Ishikawa (cell line): Measurements from ENCODE around the gene LNPEP.

Experiments used
- CEBPB ChIP-seq: IDR thresholded peaks from 2 replicates; pipeline ENCODE4 v1.6.1; 2012
- CREB1 ChIP-seq: IDR thresholded peaks from 2 replicates; pipeline ENCODE4 v1.6.1; 2012; ENCODE audit warnings: low read depth
- EGR1 ChIP-seq: IDR thresholded peaks from 2 replicates; pipeline ENCODE4 v1.6.1; 2012
- EP300 ChIP-seq: IDR thresholded peaks from 2 replicates; pipeline ENCODE4 v1.6.1; 2012; ENCODE audit warnings: borderline replicate concordance
- FOXM1 ChIP-seq: IDR thresholded peaks from 2 replicates; pipeline ENCODE4 v1.6.1; 2012; ENCODE audit warnings: low read depth, borderline replicate concordance
- NFIC ChIP-seq: IDR thresholded peaks from 2 replicates; pipeline ENCODE4 v1.6.1; 2012
- RAD21 ChIP-seq: IDR thresholded peaks from 2 replicates; pipeline ENCODE4 v1.6.1; 2012; ENCODE audit warnings: low read depth
- TAF1 ChIP-seq: IDR thresholded peaks from 2 replicates; pipeline ENCODE4 v1.6.1; 2012; ENCODE audit warnings: low read depth, mild to moderate bottlenecking
- TCF12 ChIP-seq: IDR thresholded peaks from 2 replicates; pipeline ENCODE4 v1.6.1; 2012; ENCODE audit warnings: low read depth
- TEAD4 ChIP-seq: IDR thresholded peaks from 2 replicates; pipeline ENCODE4 v1.6.1; 2012
- YY1 ChIP-seq: IDR thresholded peaks from 2 replicates; pipeline ENCODE4 v1.6.1; 2012; ENCODE audit warnings: low read depth
- TF ChIP-seq, protein P1 (sequence below): IDR thresholded peaks from 2 replicates; pipeline ENCODE4 v1.6.1; 2012
- TF ChIP-seq, protein P2 (sequence below): IDR thresholded peaks from 2 replicates; pipeline ENCODE4 v1.6.1; 2012; ENCODE audit warnings: low read depth, mild to moderate bottlenecking
- TF ChIP-seq, protein P3 (sequence below): IDR thresholded peaks from 2 replicates; pipeline ENCODE4 v1.6.1; 2012

DNA sequence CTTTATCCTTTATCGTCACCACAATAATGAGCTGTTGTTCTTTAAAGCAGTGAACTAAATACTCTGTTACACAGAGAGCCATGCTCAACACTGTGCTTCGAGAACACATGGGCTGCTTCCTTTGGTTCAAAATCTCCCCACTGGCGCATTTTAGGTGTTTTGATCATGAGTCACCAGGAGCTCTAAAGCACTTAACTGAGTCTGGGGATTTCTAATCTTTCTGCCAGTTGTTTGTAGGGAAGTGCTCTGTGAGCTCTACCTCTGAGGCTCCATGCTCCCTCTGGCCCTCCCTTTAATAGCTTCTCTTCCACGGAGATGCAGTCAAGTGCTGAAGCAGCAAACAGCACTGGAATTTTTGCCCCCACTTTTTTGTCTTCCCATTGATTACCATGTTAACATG is 42.5 kb upstream of the LNPEP start:
- no peak for TF ChIP-seq TAF1
- no peak for TF ChIP-seq CEBPB
- TF ChIP-seq, protein P1, sequence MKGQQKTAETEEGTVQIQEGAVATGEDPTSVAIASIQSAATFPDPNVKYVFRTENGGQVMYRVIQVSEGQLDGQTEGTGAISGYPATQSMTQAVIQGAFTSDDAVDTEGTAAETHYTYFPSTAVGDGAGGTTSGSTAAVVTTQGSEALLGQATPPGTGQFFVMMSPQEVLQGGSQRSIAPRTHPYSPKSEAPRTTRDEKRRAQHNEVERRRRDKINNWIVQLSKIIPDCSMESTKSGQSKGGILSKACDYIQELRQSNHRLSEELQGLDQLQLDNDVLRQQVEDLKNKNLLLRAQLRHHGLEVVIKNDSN = no peak
- TF ChIP-seq, protein P2, sequence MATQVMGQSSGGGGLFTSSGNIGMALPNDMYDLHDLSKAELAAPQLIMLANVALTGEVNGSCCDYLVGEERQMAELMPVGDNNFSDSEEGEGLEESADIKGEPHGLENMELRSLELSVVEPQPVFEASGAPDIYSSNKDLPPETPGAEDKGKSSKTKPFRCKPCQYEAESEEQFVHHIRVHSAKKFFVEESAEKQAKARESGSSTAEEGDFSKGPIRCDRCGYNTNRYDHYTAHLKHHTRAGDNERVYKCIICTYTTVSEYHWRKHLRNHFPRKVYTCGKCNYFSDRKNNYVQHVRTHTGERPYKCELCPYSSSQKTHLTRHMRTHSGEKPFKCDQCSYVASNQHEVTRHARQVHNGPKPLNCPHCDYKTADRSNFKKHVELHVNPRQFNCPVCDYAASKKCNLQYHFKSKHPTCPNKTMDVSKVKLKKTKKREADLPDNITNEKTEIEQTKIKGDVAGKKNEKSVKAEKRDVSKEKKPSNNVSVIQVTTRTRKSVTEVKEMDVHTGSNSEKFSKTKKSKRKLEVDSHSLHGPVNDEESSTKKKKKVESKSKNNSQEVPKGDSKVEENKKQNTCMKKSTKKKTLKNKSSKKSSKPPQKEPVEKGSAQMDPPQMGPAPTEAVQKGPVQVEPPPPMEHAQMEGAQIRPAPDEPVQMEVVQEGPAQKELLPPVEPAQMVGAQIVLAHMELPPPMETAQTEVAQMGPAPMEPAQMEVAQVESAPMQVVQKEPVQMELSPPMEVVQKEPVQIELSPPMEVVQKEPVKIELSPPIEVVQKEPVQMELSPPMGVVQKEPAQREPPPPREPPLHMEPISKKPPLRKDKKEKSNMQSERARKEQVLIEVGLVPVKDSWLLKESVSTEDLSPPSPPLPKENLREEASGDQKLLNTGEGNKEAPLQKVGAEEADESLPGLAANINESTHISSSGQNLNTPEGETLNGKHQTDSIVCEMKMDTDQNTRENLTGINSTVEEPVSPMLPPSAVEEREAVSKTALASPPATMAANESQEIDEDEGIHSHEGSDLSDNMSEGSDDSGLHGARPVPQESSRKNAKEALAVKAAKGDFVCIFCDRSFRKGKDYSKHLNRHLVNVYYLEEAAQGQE = no peak
- no peak for TF ChIP-seq CREB1
- TF ChIP-seq EP300 = no peak
- no peak for TF ChIP-seq RAD21
- TF ChIP-seq, protein P3, sequence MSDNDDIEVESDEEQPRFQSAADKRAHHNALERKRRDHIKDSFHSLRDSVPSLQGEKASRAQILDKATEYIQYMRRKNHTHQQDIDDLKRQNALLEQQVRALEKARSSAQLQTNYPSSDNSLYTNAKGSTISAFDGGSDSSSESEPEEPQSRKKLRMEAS = no peak
- no peak for TF ChIP-seq TEAD4
- no peak for TF ChIP-seq NFIC
- TF ChIP-seq EGR1 = no peak
- TF ChIP-seq FOXM1 = no peak
- no peak for TF ChIP-seq TCF12
- TF ChIP-seq YY1 = no peak
